Activated CD4-positive, alpha-beta T cell treated with anti-CD3 and anti-CD28 coated beads for 4 hours (primary cell): ENCODE results near the gene UCP3.
A peak's percentile ranks its signal among the peaks of the same experiment; 100 is the strongest.

Source experiments
- DNase-seq, 2 donors: peaks; one replicate each; pipeline ENCODE4 v3.0.0-alpha.2; 2020

Gene UCP3

GRCh38 chr11:74017631-74018030 lies 8.7 kb upstream of the UCP3 start:
- DNase-seq: no peak

DNA sequence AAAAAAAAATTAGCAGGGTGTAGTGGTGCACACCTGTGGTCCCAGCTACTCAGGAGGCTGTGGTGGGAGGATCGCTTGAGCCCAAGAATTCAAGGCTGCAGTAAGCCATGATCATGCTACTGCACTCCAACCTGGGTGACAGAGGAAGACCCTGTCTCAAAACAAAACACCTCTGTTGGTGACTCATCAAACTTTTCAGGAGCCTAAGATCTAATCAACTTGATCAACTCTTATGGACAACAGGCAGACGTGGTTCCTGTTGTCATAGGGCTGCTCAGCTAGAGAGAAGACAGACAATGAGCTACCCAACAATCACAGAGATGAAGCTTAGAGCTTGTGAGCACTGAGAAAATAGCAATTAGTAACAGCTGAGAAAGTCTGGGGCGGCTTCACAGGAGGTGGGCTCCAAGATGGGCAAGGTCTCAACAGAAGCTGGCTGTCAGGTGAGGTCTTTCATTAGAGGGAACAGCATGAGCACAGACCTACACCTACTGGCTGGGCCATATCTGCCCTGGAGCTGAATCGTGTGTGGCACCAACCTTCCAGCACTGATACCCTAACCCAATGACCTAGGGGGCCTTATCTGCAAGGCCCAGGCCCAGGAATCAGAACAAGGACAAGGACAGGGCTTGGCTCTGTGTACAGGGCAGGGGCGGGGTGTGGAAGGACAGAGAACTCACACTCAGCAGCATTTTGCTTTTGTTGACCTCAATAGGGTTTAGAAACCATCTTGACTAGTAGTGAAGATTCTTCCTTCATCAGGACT lies 7.2 kb upstream of the UCP3 start:
- DNase-seq: no peak

DNA sequence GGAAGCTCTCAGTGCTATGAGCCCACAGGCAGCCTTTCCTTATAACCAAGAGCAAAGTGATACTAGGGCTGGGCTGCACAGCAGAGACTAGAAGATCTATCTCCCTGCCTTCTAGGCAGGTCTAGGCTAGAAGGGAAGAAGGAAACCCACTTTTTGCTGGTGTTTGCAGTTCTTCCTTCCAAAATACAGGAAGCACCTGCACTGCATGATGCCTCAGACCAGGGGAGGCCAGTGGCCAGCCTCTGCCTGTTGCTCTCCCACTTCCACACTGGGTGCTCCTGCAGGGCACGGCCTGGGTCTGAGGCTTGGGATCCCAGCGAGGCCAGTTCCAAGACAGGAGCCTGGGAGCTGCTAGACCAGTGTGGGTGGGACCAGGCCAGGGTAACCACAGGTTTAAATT lies 6.0 kb upstream of the UCP3 start:
- no peak for DNase-seq

DNA sequence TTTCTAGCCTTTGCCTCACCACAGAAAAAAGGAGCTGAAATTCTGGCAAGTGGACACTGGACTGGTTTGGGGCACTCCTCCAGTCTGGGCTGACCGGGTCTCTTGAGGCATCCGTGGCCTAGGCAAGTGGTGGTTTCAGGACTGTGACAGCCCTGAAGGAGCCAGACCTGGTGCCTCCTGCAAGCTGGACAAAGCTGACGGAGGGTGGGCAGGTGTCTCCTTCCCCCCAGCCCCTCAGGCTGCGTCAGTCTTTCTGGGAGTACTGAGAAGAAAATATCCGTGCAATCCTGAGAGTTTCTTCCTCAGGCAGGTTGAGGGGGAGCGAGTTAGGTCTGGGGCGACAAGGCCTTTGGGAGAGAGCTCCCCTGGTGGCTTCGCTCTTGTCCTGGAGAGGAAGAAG lies 4.3 kb upstream of the UCP3 start:
- DNase-seq: no peak

DNA sequence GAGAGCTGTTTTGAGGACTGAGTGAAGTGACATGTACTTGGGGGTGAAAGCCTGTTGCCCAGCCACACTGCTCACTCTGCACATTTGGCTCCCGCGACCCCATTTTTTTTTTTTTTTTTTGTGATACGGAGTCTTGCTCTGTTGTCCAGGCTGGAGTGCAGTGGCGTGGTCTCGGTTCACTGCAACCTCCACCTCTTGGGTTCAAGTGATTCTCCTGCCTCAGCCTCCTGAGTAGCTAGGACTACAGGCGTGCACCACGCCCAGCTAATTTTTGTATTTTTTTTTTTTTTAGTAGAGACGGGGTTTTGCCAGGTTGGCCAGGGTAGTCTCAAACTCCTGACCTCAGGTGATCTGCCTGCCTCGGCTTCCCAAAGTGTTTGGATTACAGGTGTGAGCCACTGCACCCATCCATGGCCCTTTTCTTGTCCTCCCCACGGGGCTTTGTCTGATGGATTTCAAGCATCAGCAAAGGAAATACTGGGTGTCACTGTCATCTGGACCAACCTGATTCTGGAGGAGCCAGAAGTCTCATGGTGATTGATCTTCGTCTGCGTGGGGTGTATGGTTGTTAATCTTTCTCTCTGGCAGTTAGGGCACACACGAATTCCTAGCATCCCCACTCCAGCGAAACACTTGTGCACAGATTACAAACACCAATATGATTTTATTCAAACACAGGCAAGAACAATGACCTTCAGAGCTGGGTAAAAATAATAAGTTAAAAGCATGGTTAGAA lies 3.4 kb upstream of the UCP3 start:
- no peak for DNase-seq

DNA sequence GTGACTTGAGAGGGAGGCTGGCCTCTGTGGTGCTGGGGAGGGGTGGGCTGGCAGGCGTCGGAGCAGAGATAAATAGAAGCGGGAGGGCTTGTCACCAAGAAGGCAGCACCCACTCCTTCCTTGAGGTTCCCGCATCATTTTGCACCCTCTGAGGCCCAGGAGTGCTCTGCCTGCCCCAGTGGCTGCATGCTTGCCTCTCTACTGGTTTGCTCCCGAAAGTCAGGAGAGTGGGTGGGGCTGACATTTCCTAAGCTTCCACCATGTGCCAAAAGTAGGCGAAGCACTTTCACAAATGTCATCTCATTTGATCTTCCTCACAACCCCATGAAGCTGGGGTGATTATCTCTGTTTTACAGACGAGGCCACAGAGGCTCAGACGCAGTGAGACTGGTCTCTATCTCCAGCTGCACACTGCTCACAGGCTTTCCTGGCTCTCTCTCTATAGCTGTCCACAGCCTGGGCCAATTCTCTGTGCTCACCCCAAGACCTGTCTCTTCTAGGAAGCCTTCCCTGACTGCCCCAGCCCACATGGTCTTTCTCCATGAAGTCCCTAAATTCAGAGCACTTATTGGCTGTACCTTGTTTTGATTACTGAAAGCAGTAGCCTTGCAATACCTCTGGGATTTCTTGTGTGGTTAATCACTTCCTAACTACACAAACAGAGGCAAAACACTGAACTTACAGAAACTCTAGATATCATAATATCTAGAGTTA lies 2.6 kb upstream of the UCP3 start:
- peak; percentile 21 to 34 for DNase-seq

DNA sequence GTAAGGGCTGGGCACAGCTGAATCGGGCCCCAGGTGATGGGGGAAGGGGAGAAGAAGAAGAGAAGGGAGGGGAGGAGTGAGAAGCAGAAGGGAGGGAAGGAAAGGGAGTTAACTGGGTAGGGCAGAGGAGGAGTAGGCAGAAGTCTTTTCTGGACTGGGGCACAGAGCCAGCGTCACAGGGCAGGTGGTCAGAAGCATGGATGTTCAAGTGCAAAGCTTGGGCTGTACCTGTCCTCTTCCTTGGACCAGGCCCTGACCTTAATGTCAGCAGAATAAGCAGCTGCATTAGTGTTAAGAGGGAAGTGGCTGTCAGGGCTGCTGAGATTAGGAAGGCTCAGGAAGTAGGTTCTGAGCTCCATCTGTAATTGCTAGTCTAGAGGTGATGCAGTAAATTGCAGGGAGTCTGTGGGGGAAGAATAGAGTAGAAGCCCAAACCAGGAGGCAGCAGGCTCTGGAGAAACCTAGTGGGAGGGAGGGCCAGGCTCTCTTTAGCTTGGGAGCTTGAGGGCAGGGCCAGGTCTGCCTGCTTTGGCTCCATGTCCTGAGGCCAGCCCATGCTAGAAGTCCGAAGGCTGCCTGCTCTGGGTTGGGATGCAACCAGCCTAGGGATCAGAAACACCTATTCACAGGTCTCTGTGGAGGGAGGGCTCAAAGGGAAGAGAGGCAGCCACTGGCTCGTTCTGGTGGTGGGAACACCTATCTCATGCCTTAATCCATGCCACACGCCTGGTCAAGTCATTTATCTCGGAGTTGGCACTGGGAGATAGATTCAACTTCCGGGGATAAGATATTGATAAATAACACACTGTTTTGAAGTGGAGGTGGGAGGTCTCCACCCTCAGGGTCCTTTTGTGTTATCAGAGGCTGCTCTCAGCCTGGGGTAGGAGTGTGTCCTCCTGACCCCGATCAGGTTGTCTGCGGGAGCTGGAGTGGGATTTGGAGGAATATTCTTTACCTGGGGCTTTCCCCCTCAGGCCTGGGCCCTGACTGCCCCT lies 1.7 kb upstream of the UCP3 start:
- no peak for DNase-seq

DNA sequence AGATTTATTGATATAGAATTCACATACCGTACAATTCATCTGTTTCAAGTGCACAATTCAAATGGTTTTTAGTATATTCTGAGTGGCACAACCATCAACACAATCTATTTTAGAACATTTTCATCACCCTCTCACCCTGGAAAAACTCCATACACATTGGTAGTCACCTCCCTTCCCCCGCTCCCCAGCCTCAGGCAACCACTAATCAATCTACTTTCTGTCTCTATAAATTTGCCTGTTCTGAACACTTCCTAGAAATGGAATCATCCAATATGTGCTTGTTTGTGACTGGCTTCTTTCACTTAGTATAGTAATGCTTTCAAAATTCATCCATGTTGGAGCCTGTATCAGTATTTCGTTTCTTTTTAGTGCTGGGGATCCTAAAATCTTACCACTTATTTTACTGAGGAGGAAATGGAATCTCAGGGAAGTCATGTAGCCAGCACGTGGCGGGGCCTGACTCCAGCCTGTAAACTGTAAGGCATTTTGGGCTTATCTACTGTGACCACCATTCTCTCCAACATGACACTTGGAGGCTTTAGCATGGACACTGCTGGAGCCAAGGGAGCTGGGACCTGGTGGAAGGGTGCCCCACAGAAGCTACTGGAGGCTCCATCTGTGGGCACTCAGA lies 905 bp upstream of the UCP3 start:
- DNase-seq: no peak

- DNase-seq: no peak
These were observed 304 bp upstream of the UCP3 start for GRCh38 chr11:74009230-74009547.

- no peak for DNase-seq
These were observed 1.1 kb downstream of the UCP3 start for GRCh38 chr11:74007691-74008372.

DNA sequence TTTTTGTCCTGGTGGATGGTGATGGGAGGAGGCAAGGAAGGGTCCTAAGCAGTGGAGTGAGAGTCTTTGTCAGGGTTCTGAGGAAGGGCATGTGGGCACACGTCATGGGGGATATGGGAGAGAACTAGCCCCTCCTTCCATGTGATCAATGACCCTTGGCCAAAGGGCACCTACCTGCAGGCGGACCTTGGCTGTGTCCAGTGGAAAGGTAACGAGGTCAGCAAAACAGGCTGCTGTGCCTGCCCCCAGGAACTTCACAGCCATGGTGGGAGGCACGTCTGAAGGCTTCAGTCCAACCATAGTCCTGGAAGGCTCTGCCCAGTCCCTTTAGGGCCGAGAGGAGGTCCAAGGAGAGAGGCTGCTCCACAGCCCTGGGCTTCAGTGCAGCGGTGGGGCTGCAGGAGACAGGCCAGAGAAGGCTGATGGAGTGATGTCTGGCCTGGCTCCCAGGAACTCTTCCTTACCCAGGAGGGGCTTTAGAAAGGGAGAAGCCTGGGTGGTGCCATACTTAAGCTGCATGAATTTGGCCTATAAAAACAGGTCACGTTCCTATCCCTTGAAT lies 2.1 kb downstream of the UCP3 start:
- DNase-seq: no peak

DNA sequence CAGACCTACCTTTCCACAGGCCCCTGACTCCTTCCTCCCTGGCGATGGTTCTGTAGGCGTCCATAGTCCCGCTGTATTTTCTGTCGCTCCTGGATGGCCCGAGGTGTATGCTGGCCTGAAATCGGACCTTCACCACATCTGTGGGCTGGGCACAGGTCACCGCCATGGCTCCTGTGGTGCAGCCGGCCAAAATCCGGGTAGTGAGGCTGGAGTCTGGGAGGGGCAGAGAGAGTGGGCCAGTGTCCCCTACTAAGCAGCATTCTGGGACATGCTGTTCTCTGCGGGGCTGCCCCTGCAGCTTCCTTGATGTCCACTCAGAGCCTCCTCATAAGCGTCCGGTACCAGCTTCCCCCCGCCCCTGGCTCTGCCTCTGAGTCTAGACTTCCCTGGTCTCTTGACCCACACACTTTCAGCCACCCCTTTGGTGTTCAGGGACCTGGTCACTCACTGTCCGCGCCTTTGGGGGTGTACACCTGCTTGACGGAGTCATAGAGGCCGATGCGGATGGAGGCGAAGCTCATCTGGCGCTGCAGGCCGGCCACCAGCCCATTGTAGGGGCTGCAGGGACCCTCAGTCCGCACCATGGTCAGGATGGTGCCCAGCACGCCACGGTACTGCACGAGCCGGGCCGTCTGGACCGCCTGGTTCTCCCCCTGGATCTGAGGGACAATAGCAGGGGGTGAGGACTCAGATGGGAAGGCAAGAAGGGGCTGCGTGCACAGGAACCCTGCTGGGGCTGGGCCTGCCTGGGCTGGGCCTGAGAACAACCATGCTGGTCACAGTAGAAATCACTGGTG lies 3.0 kb downstream of the UCP3 start:
- no peak for DNase-seq

DNA sequence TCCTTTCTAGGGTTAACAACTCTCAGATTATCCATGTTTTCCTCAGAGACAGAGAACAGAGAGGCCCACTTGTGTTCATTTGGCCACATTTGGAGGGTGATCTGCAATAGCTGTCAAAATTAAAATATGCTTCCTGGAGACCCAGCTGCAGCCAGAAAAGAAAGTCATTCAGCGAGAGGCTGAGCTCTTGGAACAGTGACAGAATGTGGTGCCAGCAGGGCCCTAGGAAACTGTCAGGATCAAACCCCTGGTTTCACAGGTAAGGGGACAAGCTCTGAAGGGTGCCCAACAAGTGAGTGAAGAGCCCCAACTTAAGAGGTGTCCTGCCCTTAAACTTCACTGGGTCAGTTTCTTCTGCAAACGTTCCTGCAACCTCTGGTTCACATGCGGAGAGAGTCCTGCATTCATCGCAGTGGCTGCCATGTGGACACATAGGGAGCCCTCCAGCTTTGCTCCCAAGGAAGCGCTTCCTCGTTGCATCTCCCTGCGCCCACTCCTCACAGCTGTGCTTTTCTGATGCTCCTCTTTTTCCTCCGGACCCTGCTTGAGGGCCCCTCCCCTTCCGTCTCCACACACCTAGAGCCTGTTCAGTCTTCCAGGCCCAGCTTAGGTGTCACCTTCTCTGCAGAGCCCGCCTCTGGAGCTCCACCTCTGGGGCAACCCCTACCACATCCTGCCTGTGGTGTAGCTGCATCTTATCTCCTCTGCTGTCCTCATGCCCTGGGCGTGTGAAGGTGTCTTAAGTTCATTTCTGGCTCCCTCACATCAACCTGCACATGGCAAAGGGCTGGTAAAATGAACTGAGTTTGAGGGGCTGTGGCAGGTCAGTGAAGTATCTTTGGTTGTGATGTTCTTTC lies 3.9 kb downstream of the UCP3 start:
- DNase-seq: peak; percentile 78 to 81

GRCh38 chr11:74004046-74004695 lies 4.7 kb downstream of the UCP3 start:
- no peak for DNase-seq

- no peak for DNase-seq
These were observed 6.1 kb downstream of the UCP3 start for GRCh38 chr11:74002832-74003231.

DNA sequence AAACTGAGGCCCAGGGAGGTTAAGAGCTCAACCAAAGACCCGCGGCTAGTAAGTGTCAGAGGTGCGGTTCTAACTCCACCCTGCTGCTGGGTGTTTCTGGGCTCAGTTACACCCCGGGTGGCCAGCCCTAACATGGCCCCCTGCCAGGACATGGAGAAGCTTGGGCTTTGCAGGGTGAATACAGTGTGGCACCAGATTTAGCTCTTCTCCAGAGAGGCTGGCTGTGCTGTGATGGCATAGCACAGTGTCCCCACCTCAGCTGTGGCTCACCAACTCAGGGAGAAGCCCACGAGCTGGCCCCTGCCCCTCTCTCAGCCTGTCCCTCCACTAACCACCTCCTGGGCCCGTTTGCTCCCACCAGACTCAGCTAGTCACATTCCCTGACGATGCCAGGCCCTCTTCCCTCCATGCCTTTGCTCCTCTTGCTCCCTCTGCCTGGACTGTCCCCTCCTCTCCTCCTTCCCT lies 7.0 kb downstream of the UCP3 start:
- no peak for DNase-seq

DNA sequence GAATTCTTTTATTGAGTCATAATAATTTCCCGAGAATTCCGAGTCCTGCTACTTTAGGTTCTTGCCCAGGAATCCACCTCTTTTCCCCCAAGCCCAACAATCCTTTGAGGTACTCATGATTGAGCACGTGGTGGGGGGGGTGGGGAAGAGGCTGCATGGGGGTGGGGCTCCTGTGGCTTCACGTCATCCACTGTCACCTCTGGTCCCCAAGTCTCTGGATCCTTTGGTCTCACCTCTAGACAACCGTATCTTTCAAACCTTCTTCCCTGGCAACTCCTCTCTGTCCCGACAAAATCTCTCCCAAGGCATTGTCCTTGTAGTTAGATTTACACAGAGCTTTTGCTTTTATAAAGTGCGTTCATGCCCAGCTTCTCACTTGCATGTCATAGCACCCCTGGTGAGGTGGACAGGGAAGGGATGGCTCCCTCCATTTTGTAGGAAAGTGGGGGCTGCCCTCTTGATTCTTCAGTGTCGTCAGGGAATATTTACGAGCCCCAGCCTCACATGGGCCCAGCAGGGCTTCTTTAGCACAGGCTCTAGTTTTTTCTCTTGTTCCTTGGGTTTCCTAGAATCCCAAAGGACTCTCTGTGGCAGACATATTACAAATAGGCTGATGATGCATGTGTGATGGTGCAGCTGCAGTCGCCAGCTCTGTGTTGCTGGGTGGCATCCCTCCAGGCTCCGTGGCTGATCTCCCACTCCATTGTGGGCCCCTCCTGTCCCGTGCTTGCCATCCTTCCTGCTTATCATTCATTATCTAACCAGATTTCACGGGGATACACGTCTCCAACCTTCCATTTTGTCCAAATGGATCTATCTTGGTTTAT lies 8.4 kb downstream of the UCP3 start:
- DNase-seq: no peak
